Measurements from ENCODE around the gene UGT3A2. TPM values are rescaled to one million over a fixed set of nuclear protein-coding genes. Genes with fewer than 3 reads are reported as not detected.
"Not testable (repeated sequence)": the region's sequence is repeated elsewhere in the genome, so short reads cannot be mapped to it uniquely, and the experiment has no call there.

Gene UGT3A2
- total RNA-seq, 2 experiments from 2014 or later: not detected

DNA sequence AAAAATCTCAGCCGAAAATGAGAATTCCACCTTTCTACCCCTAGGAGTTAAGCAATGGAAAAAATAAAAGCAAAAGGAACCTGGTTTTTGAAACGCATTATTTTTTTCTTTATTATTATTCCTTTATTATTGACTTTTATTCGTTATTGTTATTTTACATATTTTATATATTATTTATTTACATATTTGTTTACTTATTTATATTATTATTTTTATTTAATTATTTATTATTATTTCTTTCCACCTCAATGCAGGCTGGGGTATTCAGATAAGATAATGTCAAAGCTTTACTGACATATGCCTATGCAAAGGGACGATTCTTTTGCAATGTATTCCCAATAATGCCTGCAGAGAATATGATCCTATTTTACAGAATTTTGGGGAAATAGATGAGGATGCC lies 16.7 kb downstream of the UGT3A2 start:
- intact Hi-C loops (cut with DNase I, micrococcal nuclease): no loop called here

GRCh38 chr5:36047384-36048160 lies 19.1 kb downstream of the UGT3A2 start:
- intact Hi-C loops (cut with DNase I, micrococcal nuclease): no loop called here
- POLR2A ChIA-PET: no interaction called here
- H3K36me3 Mint-ChIP-seq (ENCODE audit: low read depth): no peaks in the 10 kb centered on the region
- DNase-seq (no peak), ATAC-seq (no peak)
- H3K4me3 Mint-ChIP-seq: no peak overlapping the region
- CTCF ChIA-PET: no interaction called here
- H3K4me1 Mint-ChIP-seq: no peaks in the 10 kb centered on the region
- H3K27me3 Mint-ChIP-seq: peaks cover 3% of the 10 kb centered on the region
- H3K9me3 Mint-ChIP-seq (ENCODE audit: low read depth): no peaks in the 10 kb centered on the region
- H3K27ac Mint-ChIP-seq: no peak overlapping the region

More for the DNA sequence above, 16.7 kb downstream of the UGT3A2 start:
- DNase-seq (no peak), ATAC-seq (no peak)
- POLR2A ChIA-PET: no interaction called here
- Mint-ChIP-seq H3K27ac (no peak overlapping the region), H3K4me3 (no peak overlapping the region), H3K27me3 (no peaks in the 10 kb centered on the region), H3K36me3 (ENCODE audit: low read depth) (no peaks in the 10 kb centered on the region), H3K9me3 (ENCODE audit: low read depth) (no peaks in the 10 kb centered on the region), H3K4me1 (peaks cover 3% of the 10 kb centered on the region)
- CTCF ChIA-PET: no interaction called here

GRCh38 chr5:36045895-36046294 lies 20.8 kb downstream of the UGT3A2 start:
- ChIA-PET POLR2A (no interaction called here), CTCF (no interaction called here)
- Mint-ChIP-seq H3K4me1 (no peaks in the 10 kb centered on the region), H3K27me3 (peaks cover 9% of the 10 kb centered on the region), H3K27ac (no peak overlapping the region), H3K36me3 (ENCODE audit: low read depth) (no peaks in the 10 kb centered on the region), H3K4me3 (no peak overlapping the region), H3K9me3 (ENCODE audit: low read depth) (no peaks in the 10 kb centered on the region)
- no peak for ATAC-seq
- intact Hi-C loops (cut with DNase I, micrococcal nuclease): no loop called here
- no peak for DNase-seq

GRCh38 chr5:36041537-36041845 lies 25.2 kb downstream of the UGT3A2 start:
- ChIA-PET CTCF (interaction anchor here (0.7 to 1.2 kb wide), 2 partner anchors 24 to 45 kb away, joined by 3 read pairs; no protein-coding TSS in a partner anchor), POLR2A (no interaction called here)
- no peak for DNase-seq
- Mint-ChIP-seq H3K27me3 (peaks cover 13% of the 10 kb centered on the region), H3K4me1 (no peaks in the 10 kb centered on the region), H3K36me3 (ENCODE audit: low read depth) (no peaks in the 10 kb centered on the region), H3K27ac (no peak overlapping the region), H3K4me3 (no peak overlapping the region), H3K9me3 (ENCODE audit: low read depth) (no peaks in the 10 kb centered on the region)
- no peak for ATAC-seq
- intact Hi-C loops (cut with DNase I, micrococcal nuclease): no loop called here

DNA sequence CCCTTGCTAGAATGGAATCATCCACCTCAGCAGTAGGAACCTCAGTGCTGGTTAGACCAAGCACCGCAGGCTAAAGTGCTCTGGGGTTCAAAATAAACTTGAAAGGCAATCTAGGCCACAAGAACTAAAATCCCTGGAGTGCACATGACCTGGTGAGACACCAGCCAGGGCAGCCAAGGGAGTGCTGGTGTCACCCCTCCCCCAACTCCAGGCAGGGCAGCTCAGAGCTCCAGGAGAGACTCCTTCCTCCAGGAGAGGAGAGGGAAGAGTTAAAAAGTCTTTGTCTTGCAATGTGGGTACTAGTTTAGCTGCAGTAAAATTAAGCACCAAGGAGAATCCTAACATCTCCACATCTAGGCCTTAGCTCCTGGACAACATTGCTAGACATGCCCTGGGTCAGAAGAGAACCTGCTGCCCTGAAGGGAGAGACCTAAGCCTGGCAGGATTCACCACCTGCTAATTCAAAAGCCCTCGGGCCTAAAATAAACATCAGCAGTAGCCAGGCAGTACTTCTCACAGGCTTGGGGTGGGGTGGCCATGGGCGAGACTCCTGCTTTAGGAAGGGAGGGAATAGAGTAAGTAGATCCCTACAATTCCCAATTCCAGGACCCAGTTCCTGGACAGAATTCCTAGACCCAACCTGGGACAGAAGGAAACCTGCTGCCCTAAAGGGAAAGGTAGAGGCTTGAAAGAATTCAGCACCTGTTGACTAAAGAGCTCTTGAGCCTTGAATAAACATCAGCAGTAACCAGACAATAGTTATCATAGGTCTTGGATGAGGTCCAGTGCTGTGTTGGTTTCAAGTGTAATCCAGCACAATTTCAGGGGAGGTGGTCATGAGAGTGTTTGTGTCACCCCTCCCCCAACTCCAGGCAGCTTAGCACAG lies 25.8 kb downstream of the UGT3A2 start:
- no peaks in the 10 kb centered on the region for H3K9me3 Mint-ChIP-seq (ENCODE audit: low read depth)
- intact Hi-C loops (cut with DNase I, micrococcal nuclease): no loop called here
- no peak overlapping the region for H3K4me3 Mint-ChIP-seq
- H3K36me3 Mint-ChIP-seq (ENCODE audit: low read depth): no peaks in the 10 kb centered on the region
- ChIA-PET POLR2A (no interaction called here), CTCF (interaction anchor here (1.2 kb wide), 1 partner anchor 45 kb away, joined by 3 read pairs; no protein-coding TSS in a partner anchor)
- DNase-seq (no peak), ATAC-seq (no peak)
- no peaks in the 10 kb centered on the region for H3K4me1 Mint-ChIP-seq
- H3K27ac Mint-ChIP-seq: no peak overlapping the region
- H3K27me3 Mint-ChIP-seq: peaks cover 13% of the 10 kb centered on the region

- no peak overlapping the region for H3K4me3 Mint-ChIP-seq
- H3K27me3 Mint-ChIP-seq: peaks cover 5% of the 10 kb centered on the region
- ChIA-PET POLR2A (no interaction called here), CTCF (no interaction called here)
- no peak for ATAC-seq
- intact Hi-C loops (cut with DNase I, micrococcal nuclease): no loop called here
- no peaks in the 10 kb centered on the region for H3K4me1 Mint-ChIP-seq
- H3K9me3 Mint-ChIP-seq (ENCODE audit: low read depth): no peaks in the 10 kb centered on the region
- no peak for DNase-seq
- no peaks in the 10 kb centered on the region for H3K36me3 Mint-ChIP-seq (ENCODE audit: low read depth)
- no peak overlapping the region for H3K27ac Mint-ChIP-seq
Observed at GRCh38 chr5:36035696-36036095, 31.0 kb downstream of the UGT3A2 start.

DNA sequence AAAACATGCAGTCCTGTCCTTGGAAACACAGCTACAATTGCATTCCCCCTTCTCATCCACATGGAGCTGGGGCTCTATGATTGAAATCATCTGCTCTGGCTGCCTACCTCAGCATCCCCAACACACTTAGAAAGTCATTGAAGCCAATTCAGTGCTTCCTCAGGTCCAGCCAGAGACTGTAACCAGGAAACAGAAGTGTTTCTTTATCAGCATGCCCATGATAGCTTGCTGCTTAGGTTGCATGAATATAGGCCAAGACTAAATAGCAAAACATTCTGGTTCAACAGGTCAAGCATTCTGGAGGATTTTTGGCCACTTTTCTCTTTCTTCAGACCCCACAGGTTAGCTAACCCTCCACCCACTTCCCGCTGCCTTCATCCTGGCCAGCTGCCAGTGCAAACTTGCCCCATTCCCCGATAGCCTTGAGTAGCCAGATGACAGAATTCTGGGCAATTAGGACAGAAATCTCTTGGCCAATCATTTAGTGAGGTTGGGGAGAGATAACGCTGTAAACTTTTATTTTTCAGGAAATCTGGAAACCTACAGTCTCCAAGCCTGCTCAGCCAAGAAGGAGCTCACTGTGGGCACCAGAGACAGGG lies 32.0 kb downstream of the UGT3A2 start:
- H3K27me3 Mint-ChIP-seq; intact Hi-C loops (cut with DNase I, micrococcal nuclease); POLR2A ChIA-PET; CTCF ChIA-PET; DNase-seq; H3K27ac Mint-ChIP-seq; ATAC-seq; H3K4me1 Mint-ChIP-seq; H3K4me3 Mint-ChIP-seq; H3K9me3 Mint-ChIP-seq (ENCODE audit: low read depth); H3K36me3 Mint-ChIP-seq (ENCODE audit: low read depth): not testable (repeated sequence)

DNA sequence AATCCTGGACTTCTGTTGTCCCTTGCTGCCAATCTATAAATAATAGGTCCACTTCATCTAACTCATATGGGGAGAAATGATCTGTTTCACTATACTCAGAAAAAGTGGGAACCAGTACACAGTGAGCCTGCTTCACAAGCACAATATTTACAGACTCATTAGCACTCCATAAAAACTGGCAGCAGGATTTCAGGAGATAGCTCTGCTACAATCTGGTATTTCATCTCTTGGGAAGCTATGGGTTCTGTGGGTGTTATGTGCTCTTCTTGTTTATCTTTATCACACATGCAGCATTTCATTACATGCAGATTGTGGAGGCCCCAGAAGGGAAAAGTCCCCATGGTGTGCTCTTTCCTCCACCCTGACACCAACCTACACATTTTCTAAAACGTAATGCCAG lies 33.2 kb downstream of the UGT3A2 start:
- ChIA-PET CTCF (no interaction called here), POLR2A (no interaction called here)
- intact Hi-C loops (cut with DNase I, micrococcal nuclease): no loop called here
- ATAC-seq (no peak), DNase-seq (no peak)
- Mint-ChIP-seq H3K4me3 (no peak overlapping the region), H3K9me3 (ENCODE audit: low read depth) (no peaks in the 10 kb centered on the region), H3K27ac (no peak overlapping the region), H3K27me3 (peaks cover 5% of the 10 kb centered on the region), H3K36me3 (ENCODE audit: low read depth) (no peaks in the 10 kb centered on the region), H3K4me1 (no peaks in the 10 kb centered on the region)

- H3K27ac Mint-ChIP-seq: no peak overlapping the region
- H3K4me3 Mint-ChIP-seq: no peak overlapping the region
- ChIA-PET CTCF (no interaction called here), POLR2A (no interaction called here)
- H3K4me1 Mint-ChIP-seq: no peaks in the 10 kb centered on the region
- ATAC-seq (no peak), DNase-seq (no peak)
- no peaks in the 10 kb centered on the region for H3K9me3 Mint-ChIP-seq (ENCODE audit: low read depth)
- H3K27me3 Mint-ChIP-seq: peaks cover 3% of the 10 kb centered on the region
- intact Hi-C loops (cut with DNase I, micrococcal nuclease): no loop called here
- no peaks in the 10 kb centered on the region for H3K36me3 Mint-ChIP-seq (ENCODE audit: low read depth)
Observed at GRCh38 chr5:36033047-36033446, 33.6 kb downstream of the UGT3A2 start.

GRCh38 chr5:36031223-36031622 lies 35.5 kb downstream of the UGT3A2 start:
- Mint-ChIP-seq H3K9me3 (ENCODE audit: low read depth) (no peaks in the 10 kb centered on the region), H3K4me3 (no peak overlapping the region), H3K27me3 (no peaks in the 10 kb centered on the region), H3K4me1 (no peaks in the 10 kb centered on the region), H3K36me3 (ENCODE audit: low read depth) (no peaks in the 10 kb centered on the region), H3K27ac (no peak overlapping the region)
- ChIA-PET CTCF (no interaction called here), POLR2A (no interaction called here)
- DNase-seq: no peak
- ATAC-seq: no peak
- intact Hi-C loops (cut with DNase I, micrococcal nuclease): no loop called here

- ChIA-PET POLR2A (no interaction called here), CTCF (no interaction called here)
- Mint-ChIP-seq H3K27ac (no peak overlapping the region), H3K36me3 (ENCODE audit: low read depth) (no peaks in the 10 kb centered on the region), H3K9me3 (ENCODE audit: low read depth) (no peaks in the 10 kb centered on the region), H3K4me3 (no peak overlapping the region), H3K27me3 (peaks cover 1% of the 10 kb centered on the region), H3K4me1 (no peaks in the 10 kb centered on the region)
- intact Hi-C loops (cut with DNase I, micrococcal nuclease): no loop called here
- DNase-seq: no peak
- ATAC-seq: no peak
Observed at GRCh38 chr5:36029914-36030313, 36.8 kb downstream of the UGT3A2 start.

All from activated CD4-positive, alpha-beta T cell treated with anti-CD3 and anti-CD28 coated beads for 36 hours (primary cell).